CD4-positive, CD25-positive, alpha-beta regulatory T cell (primary cell): ENCODE results near the gene TNFRSF13B. TPM values are rescaled to one million over a fixed set of nuclear protein-coding genes. Genes with fewer than 3 reads are reported as not detected.
A peak's percentile ranks its signal among the peaks of the same experiment; 100 is the strongest.

ENCODE experiments used
- ATAC-seq, 2 donors: fragments of 150-1000 bp; cut with Tn5 transposase; one replicate each; pipeline ENCODE4 v1.10.0; 2021; ENCODE audit warnings: low read depth in 2 of 2, moderate number of reproducible peaks in 2 of 2, moderate library complexity in 1 of 2
- DNase-seq, 3 donors: peaks; one replicate each; pipeline versions ENCODE4 v3.0.0 to v3.0.0-alpha.2; 2012 to 2022; ENCODE audit warnings: mixed read lengths in 1 of 3
- H3K27ac ChIP-seq: one replicate; pipeline ENCODE4 v1.7.0; 2013; ENCODE audit warnings: mild to moderate bottlenecking, low read length; ENCODE audit not compliant: insufficient read depth, poor library complexity, severe bottlenecking
- H3K27me3 ChIP-seq: one replicate; pipeline ENCODE4 v1.7.0; 2013; ENCODE audit warnings: low read length; ENCODE audit not compliant: control insufficient read depth, insufficient read depth
- H3K36me3 ChIP-seq: one replicate; pipeline ENCODE4 v1.7.0; 2013; ENCODE audit warnings: mild to moderate bottlenecking, low read length, moderate library complexity; ENCODE audit not compliant: control insufficient read depth, insufficient read depth
- H3K4me1 ChIP-seq: 2 replicates; pipeline ENCODE4 v1.7.0; 2013; ENCODE audit warnings: mild to moderate bottlenecking, low read length; ENCODE audit not compliant: insufficient read depth, control insufficient read depth, poor library complexity, severe bottlenecking
- H3K4me3 ChIP-seq: one replicate; pipeline ENCODE4 v1.7.0; 2013; ENCODE audit warnings: low read depth, mild to moderate bottlenecking, low read length, moderate library complexity
- H3K9me3 ChIP-seq, 2 experiments: 1 replicate in 1 of 2; 2 replicates in 1 of 2; pipeline ENCODE4 v1.7.0; 2013; ENCODE audit warnings: low read length in 2 of 2, mild to moderate bottlenecking in 1 of 2, moderate library complexity in 1 of 2; ENCODE audit not compliant: control insufficient read depth in 2 of 2
- H3K27ac Mint-ChIP-seq, 3 donors: one replicate each; pipeline ENCODE4 v1.8.0; 2020 to 2022; ENCODE audit warnings: mild to moderate bottlenecking in 3 of 3, mixed read lengths in 3 of 3, moderate library complexity in 2 of 3
- H3K27me3 Mint-ChIP-seq: one replicate; pipeline ENCODE4 v1.8.0; 2022; ENCODE audit warnings: mild to moderate bottlenecking, mixed read lengths
- H3K36me3 Mint-ChIP-seq: one replicate; pipeline ENCODE4 v1.8.0; 2020; ENCODE audit warnings: mixed read lengths
- H3K4me1 Mint-ChIP-seq, 4 donors: one replicate each; pipeline ENCODE4 v1.8.0; 2020 to 2022; ENCODE audit warnings: mixed read lengths in 4 of 4, mild to moderate bottlenecking in 1 of 4
- H3K4me3 Mint-ChIP-seq, 4 donors: one replicate each; pipeline ENCODE4 v1.8.0; 2020 to 2022; ENCODE audit warnings: mild to moderate bottlenecking in 4 of 4, mixed read lengths in 4 of 4, moderate library complexity in 3 of 4
- H3K9me3 Mint-ChIP-seq, 7 donors: one replicate each; pipeline ENCODE4 v1.8.0; 2020 to 2022; ENCODE audit warnings: mixed read lengths in 7 of 7, mild to moderate bottlenecking in 3 of 7, moderate library complexity in 2 of 7
- polyA plus RNA-seq, 4 donors: library from polyadenylated mRNA; unstranded; fragments of 300-500 nt; fragmentation: Illumina TruSeq; gene quantifications; one replicate each; pipeline ENCODE4 v1.2.3, GENCODE V29; 2021
- total RNA-seq: library from RNA; stranded (reverse); gene quantifications from one replicate; pipeline ENCODE4 v1.2.3, GENCODE V29; 2022

The TNFRSF13B gene
- total and polyA plus RNA-seq, 5 donors from 2014 or later, result 0.73 to 4.8 (median 3.1) TPM

- Histone ChIP-seq H3K4me1 (no peaks in the 10 kb centered on the region), H3K4me3 (no peak overlapping the region), H3K36me3 (no peaks in the 10 kb centered on the region), H3K27me3 (no peaks in the 10 kb centered on the region), H3K27ac (no peak overlapping the region), H3K9me3 (no peaks in the 10 kb centered on the region)
- Mint-ChIP-seq H3K27me3 (no peaks in the 10 kb centered on the region), H3K36me3 (no peaks in the 10 kb centered on the region), H3K9me3 (no peaks in the 10 kb centered on the region), H3K27ac (no peak overlapping the region), H3K4me1 (no peaks in the 10 kb centered on the region), H3K4me3 (no peak overlapping the region)
- DNase-seq, result no peak
- ATAC-seq, result no peak
Measured at GRCh38 chr17:16935786-16936185, 36.1 kb downstream of the TNFRSF13B start.

- Histone ChIP-seq H3K4me1 (no peaks in the 10 kb centered on the region), H3K9me3 (no peaks in the 10 kb centered on the region), H3K27me3 (no peaks in the 10 kb centered on the region), H3K36me3 (no peaks in the 10 kb centered on the region), H3K27ac (no peak overlapping the region), H3K4me3 (no peak overlapping the region)
- H3K36me3 Mint-ChIP-seq, result no peaks in the 10 kb centered on the region
- no peaks in the 10 kb centered on the region for H3K27me3 Mint-ChIP-seq
- no peaks in the 10 kb centered on the region for H3K4me1 Mint-ChIP-seq
- ATAC-seq, result no peak
- H3K4me3 Mint-ChIP-seq, result no peak overlapping the region
- DNase-seq, result no peak
- no peaks in the 10 kb centered on the region for H3K9me3 Mint-ChIP-seq
- H3K27ac Mint-ChIP-seq, result peak overlapping the region in 1 of 3 donors; percentile 43
Measured at GRCh38 chr17:16935241-16935663, 36.7 kb downstream of the TNFRSF13B start.

- ATAC-seq (no peak), DNase-seq (no peak)
- Histone ChIP-seq H3K27ac (no peak overlapping the region), H3K4me3 (no peak overlapping the region), H3K36me3 (no peaks in the 10 kb centered on the region), H3K9me3 (no peaks in the 10 kb centered on the region), H3K4me1 (no peaks in the 10 kb centered on the region), H3K27me3 (no peaks in the 10 kb centered on the region)
- H3K27ac Mint-ChIP-seq, result no peak overlapping the region
- H3K27me3 Mint-ChIP-seq, result no peaks in the 10 kb centered on the region
- no peaks in the 10 kb centered on the region for H3K36me3 Mint-ChIP-seq
- no peak overlapping the region for H3K4me3 Mint-ChIP-seq
- no peaks in the 10 kb centered on the region for H3K9me3 Mint-ChIP-seq
- H3K4me1 Mint-ChIP-seq, result no peaks in the 10 kb centered on the region
Measured at GRCh38 chr17:16934836-16935235, 37.1 kb downstream of the TNFRSF13B start.

- H3K4me1 Mint-ChIP-seq, result no peaks in the 10 kb centered on the region
- no peak overlapping the region for H3K4me3 Mint-ChIP-seq
- Histone ChIP-seq H3K27ac (no peak overlapping the region), H3K9me3 (no peaks in the 10 kb centered on the region), H3K27me3 (no peaks in the 10 kb centered on the region), H3K4me3 (no peak overlapping the region), H3K36me3 (no peaks in the 10 kb centered on the region), H3K4me1 (no peaks in the 10 kb centered on the region)
- H3K27ac Mint-ChIP-seq, result no peak overlapping the region
- no peaks in the 10 kb centered on the region for H3K36me3 Mint-ChIP-seq
- DNase-seq, result no peak
- H3K9me3 Mint-ChIP-seq, result no peaks in the 10 kb centered on the region
- peaks cover 4% of the 10 kb centered on the region for H3K27me3 Mint-ChIP-seq
- ATAC-seq, result no peak
Measured at GRCh38 chr17:16934133-16934795, 37.7 kb downstream of the TNFRSF13B start.

GRCh38 chr17:16933317-16934132 is 38.4 kb downstream of the TNFRSF13B start:
- H3K27ac Mint-ChIP-seq, result no peak overlapping the region
- no peak for DNase-seq
- H3K4me1 Mint-ChIP-seq, result peaks cover 0 to 6% (median under 1%) of the 10 kb centered on the region in 4 donors

GRCh38 chr17:16932611-16933010 is 39.3 kb downstream of the TNFRSF13B start:
- Histone ChIP-seq H3K9me3 (no peaks in the 10 kb centered on the region), H3K36me3 (no peaks in the 10 kb centered on the region), H3K27me3 (no peaks in the 10 kb centered on the region), H3K27ac (no peak overlapping the region), H3K4me1 (no peaks in the 10 kb centered on the region), H3K4me3 (no peak overlapping the region)
- DNase-seq, result no peak
- peaks cover 0 to 6% (median under 1%) of the 10 kb centered on the region in 4 donors for H3K4me1 Mint-ChIP-seq
- H3K9me3 Mint-ChIP-seq, result no peaks in the 10 kb centered on the region
- no peaks in the 10 kb centered on the region for H3K36me3 Mint-ChIP-seq
- no peak for ATAC-seq
- H3K27ac Mint-ChIP-seq, result no peak overlapping the region
- H3K4me3 Mint-ChIP-seq, result no peak overlapping the region
- H3K27me3 Mint-ChIP-seq, result peaks cover 5% of the 10 kb centered on the region

More at GRCh38 chr17:16933317-16934132, 38.4 kb downstream of the TNFRSF13B start:
- H3K27me3 Mint-ChIP-seq, result peaks cover 5% of the 10 kb centered on the region
- no peak overlapping the region for H3K4me3 ChIP-seq
- no peaks in the 10 kb centered on the region for H3K36me3 ChIP-seq
- no peaks in the 10 kb centered on the region for H3K9me3 ChIP-seq
- H3K4me3 Mint-ChIP-seq, result no peak overlapping the region
- no peak for ATAC-seq
- H3K36me3 Mint-ChIP-seq, result no peaks in the 10 kb centered on the region
- H3K27ac ChIP-seq, result no peak overlapping the region
- no peaks in the 10 kb centered on the region for H3K27me3 ChIP-seq
- no peaks in the 10 kb centered on the region for H3K4me1 ChIP-seq
- no peaks in the 10 kb centered on the region for H3K9me3 Mint-ChIP-seq

- no peaks in the 10 kb centered on the region for H3K9me3 Mint-ChIP-seq
- peaks cover 0 to 6% (median under 1%) of the 10 kb centered on the region in 4 donors for H3K4me1 Mint-ChIP-seq
Measured at GRCh38 chr17:16932156-16932555, 39.8 kb downstream of the TNFRSF13B start.

More at GRCh38 chr17:16932156-16932555, 39.8 kb downstream of the TNFRSF13B start:
- H3K27me3 Mint-ChIP-seq, result peaks cover 5% of the 10 kb centered on the region
- ATAC-seq, result no peak
- H3K9me3 ChIP-seq, result no peaks in the 10 kb centered on the region
- H3K36me3 Mint-ChIP-seq, result no peaks in the 10 kb centered on the region
- H3K27ac Mint-ChIP-seq, result no peak overlapping the region
- H3K4me1 ChIP-seq, result no peaks in the 10 kb centered on the region
- H3K4me3 Mint-ChIP-seq, result no peak overlapping the region
- no peak overlapping the region for H3K4me3 ChIP-seq
- no peak overlapping the region for H3K27ac ChIP-seq
- H3K36me3 ChIP-seq, result no peaks in the 10 kb centered on the region
- H3K27me3 ChIP-seq, result no peaks in the 10 kb centered on the region
- DNase-seq, result no peak
